HL-60 (cell line): ENCODE measurements around the gene MAP4K2.

Experiments
- DNase-seq, 2 experiments: peaks; one replicate each; pipeline ENCODE4 v3.0.0-alpha.2; 2010 to 2020; ENCODE audit warnings: low read depth in 1 of 2, low spot score in 1 of 2
- H3K27ac ChIP-seq: fragments of 250-450 bp; sonication (Bioruptor Pico); replicated peaks from 2 replicates; pipeline ENCODE4 v1.5.1; 2020; ENCODE audit warnings: mild to moderate bottlenecking, moderate library complexity
- H3K27me3 ChIP-seq: fragments of 250-450 bp; sonication (Bioruptor Pico); 2 replicates; pipeline ENCODE4 v1.5.1; 2021; ENCODE audit warnings: mild to moderate bottlenecking, moderate library complexity; ENCODE audit not compliant: insufficient read depth, poor library complexity, severe bottlenecking
- H3K4me3 ChIP-seq: replicated peaks from 2 replicates; pipeline ENCODE4 v1.5.1; 2011; ENCODE audit warnings: mild to moderate bottlenecking, control low read depth, low read length; ENCODE audit not compliant: insufficient read depth
- GABPA ChIP-seq: IDR thresholded peaks from 2 replicates; pipeline ENCODE4 v1.6.1; 2012; ENCODE audit warnings: low read depth
- POLR2AphosphoS5 ChIP-seq: IDR thresholded peaks from 2 replicates; pipeline ENCODE4 v1.6.1; 2012; ENCODE audit warnings: low read depth
- SPI1 ChIP-seq: IDR thresholded peaks from 2 replicates; pipeline ENCODE4 v1.6.1; 2012; ENCODE audit warnings: low read depth, mild to moderate bottlenecking, borderline replicate concordance
- TF ChIP-seq, protein P1 (sequence below): IDR thresholded peaks from 2 replicates; pipeline ENCODE4 v1.6.1; 2012; ENCODE audit warnings: low read depth; ENCODE audit not compliant: insufficient replicate concordance
- TF ChIP-seq, protein P2 (sequence below): IDR thresholded peaks from one replicate; pipeline ENCODE4 v1.5.1; 2011; ENCODE audit warnings: low read length, control low read depth, inconsistent platforms; ENCODE audit not compliant: insufficient read depth

The MAP4K2 gene

DNA sequence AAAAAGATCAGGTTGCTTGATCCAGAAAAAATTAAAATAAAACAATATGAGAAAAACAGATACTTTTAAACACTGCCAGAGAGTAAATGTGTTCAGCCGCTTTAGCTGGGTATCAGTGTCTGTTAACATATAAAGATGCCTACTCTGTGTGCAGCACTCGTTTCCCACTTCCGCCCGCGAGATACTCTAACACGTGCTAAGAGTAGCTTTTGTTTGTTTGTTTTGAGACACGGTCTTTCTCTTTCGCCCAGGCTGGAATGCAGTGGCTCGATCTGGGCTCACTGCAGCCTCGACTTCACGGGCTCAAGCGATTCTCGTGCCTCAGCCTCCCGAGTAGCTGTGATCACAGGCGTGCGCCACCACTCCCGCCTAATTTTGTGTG is 7.9 kb upstream of the MAP4K2 start:
- DNase-seq: peak in 1 of 2 experiments; percentile 38
- TF ChIP-seq GABPA (no peak; the same call in 1 of the 2 replicates), SPI1 (no peak), POLR2AphosphoS5 (no peak)
- TF ChIP-seq, protein P1, sequence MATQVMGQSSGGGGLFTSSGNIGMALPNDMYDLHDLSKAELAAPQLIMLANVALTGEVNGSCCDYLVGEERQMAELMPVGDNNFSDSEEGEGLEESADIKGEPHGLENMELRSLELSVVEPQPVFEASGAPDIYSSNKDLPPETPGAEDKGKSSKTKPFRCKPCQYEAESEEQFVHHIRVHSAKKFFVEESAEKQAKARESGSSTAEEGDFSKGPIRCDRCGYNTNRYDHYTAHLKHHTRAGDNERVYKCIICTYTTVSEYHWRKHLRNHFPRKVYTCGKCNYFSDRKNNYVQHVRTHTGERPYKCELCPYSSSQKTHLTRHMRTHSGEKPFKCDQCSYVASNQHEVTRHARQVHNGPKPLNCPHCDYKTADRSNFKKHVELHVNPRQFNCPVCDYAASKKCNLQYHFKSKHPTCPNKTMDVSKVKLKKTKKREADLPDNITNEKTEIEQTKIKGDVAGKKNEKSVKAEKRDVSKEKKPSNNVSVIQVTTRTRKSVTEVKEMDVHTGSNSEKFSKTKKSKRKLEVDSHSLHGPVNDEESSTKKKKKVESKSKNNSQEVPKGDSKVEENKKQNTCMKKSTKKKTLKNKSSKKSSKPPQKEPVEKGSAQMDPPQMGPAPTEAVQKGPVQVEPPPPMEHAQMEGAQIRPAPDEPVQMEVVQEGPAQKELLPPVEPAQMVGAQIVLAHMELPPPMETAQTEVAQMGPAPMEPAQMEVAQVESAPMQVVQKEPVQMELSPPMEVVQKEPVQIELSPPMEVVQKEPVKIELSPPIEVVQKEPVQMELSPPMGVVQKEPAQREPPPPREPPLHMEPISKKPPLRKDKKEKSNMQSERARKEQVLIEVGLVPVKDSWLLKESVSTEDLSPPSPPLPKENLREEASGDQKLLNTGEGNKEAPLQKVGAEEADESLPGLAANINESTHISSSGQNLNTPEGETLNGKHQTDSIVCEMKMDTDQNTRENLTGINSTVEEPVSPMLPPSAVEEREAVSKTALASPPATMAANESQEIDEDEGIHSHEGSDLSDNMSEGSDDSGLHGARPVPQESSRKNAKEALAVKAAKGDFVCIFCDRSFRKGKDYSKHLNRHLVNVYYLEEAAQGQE: no peak
- TF ChIP-seq, protein P2, sequence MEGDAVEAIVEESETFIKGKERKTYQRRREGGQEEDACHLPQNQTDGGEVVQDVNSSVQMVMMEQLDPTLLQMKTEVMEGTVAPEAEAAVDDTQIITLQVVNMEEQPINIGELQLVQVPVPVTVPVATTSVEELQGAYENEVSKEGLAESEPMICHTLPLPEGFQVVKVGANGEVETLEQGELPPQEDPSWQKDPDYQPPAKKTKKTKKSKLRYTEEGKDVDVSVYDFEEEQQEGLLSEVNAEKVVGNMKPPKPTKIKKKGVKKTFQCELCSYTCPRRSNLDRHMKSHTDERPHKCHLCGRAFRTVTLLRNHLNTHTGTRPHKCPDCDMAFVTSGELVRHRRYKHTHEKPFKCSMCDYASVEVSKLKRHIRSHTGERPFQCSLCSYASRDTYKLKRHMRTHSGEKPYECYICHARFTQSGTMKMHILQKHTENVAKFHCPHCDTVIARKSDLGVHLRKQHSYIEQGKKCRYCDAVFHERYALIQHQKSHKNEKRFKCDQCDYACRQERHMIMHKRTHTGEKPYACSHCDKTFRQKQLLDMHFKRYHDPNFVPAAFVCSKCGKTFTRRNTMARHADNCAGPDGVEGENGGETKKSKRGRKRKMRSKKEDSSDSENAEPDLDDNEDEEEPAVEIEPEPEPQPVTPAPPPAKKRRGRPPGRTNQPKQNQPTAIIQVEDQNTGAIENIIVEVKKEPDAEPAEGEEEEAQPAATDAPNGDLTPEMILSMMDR: no peak
- Histone ChIP-seq H3K4me3 (peak overlapping the region; percentile 99), H3K27me3 (no peaks in the 10 kb centered on the region), H3K27ac (peak overlapping the region; percentile 45)

DNA sequence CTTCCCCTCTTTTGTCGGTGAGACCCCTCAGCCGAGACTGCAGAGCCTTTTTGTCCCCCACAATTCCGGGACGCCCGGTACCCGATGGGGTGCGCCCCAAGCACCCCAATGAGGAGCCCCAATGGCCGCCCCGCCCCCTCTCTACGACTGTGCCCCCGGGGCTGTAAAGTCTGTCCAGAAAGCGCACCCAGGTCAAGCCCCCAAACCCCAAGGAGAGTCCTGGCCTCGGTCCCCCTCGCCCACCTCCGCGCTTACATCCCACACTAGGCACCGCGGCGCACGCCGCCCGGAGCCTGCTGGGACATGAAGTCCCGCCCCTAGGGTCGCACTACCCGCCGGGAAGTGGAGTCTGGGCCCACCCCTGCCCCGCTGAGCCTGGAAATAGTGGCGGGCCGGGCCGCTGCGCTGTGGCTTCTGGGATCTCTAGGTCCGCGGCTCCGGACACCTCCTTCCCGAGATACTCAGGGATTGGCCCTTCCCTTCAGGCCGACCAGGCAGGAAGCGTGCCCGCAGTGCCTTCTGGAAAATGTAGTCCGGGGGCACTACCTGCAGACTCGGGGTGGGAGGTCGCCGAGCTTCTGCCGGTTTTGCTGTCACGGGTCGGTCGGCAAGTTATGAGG is 7.4 kb upstream of the MAP4K2 start, which contains the start of gene MEN1:
Gene MEN1 (minus strand): TSS at position 281 of the 620 bp plus-strand sequence. CDS start 442 bp downstream, outside the sequence.
- peak within 1 kb of the TSS; percentile 99 for H3K4me3 ChIP-seq
- peak; percentile 85 to 97 for DNase-seq
- peak within 1 kb of the TSS; percentile 45 for H3K27ac ChIP-seq
- TF ChIP-seq, protein P1: no peak
- TF ChIP-seq, protein P2: no peak
- peak; percentile 60; the same call in 1 of the 2 replicates for TF ChIP-seq SPI1
- peak; percentile 33 for TF ChIP-seq GABPA
- TF ChIP-seq POLR2AphosphoS5: peak; percentile 41; the same call in 1 of the 2 replicates
- no peaks in the 10 kb centered on the region for H3K27me3 ChIP-seq

DNA sequence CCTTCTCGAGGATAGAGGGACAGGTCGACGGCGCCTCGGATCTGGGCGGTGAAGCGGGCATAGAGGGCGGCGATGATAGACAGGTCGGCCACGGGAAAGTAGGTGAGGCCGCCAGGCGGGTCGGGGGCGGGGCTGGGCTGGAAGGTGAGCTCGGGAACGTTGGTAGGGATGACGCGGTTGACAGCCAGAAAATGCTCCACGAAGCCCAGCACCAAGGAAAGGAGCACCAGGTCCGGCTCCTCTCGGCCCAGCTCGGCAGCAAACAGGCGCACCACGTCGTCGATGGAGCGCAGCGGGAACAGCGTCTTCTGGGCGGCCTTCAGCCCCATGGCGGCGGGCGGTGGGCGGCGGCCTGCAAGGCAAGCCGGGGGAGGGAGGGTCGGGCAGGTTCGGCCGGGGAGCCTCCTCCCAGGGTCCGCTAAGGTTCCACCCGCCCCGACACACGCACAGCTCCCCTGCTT is 6.8 kb upstream of the MAP4K2 start:
- no peak for DNase-seq
- TF ChIP-seq POLR2AphosphoS5: no peak
- TF ChIP-seq, protein P2: no peak
- Histone ChIP-seq H3K27me3 (no peaks in the 10 kb centered on the region), H3K4me3 (peak overlapping the region; percentile 99), H3K27ac (peak overlapping the region; percentile 45)

DNA sequence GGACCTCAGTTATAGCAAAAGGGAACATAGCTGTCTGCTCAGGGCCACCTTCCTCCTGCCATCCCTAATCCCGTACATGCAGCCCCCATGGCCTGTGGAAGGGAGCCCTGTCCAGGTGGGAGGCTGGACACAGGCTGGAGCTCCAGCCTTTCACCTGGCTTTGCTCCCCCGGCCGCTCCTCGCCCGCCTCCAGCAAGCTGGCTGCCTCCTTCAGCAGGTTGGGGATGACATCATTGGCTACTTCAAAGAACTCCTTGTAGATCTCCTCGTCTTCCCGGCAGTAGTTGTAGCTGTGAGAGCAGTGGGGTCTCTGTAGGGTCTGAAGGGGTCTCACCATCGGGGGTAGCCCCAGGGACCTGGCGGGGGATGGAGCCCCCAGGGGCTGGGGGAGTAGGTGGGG is 2.5 kb upstream of the MAP4K2 start:
- TF ChIP-seq, protein P2: no peak
- TF ChIP-seq, protein P1: no peak
- TF ChIP-seq POLR2AphosphoS5: no peak
- no peak for TF ChIP-seq SPI1
- TF ChIP-seq GABPA: no peak
- Histone ChIP-seq H3K4me3 (no peak overlapping the region), H3K27ac (no peak overlapping the region), H3K27me3 (no peaks in the 10 kb centered on the region)
- no peak for DNase-seq
